Measurements from ENCODE around the gene MAGI2. TPM values are rescaled to one million over a fixed set of nuclear protein-coding genes. Genes with fewer than 3 reads are reported as not detected.

MAGI2 gene
- total RNA-seq, 1 experiment from 2014 or later = 0.22 TPM

- Histone ChIP-seq H3K4me3 (replicated peaks in 1 of 2; ENCODE audit: low read depth in 1 of 2, low read length in 2 of 2) (no peak overlapping the region), H3K27me3 (ENCODE audit: insufficient read depth, low read length) (peaks cover 10% of the 10 kb centered on the region; the same call in 1 of the 2 replicates), H3K9ac (ENCODE audit: low read length) (no peak overlapping the region), H3K79me2 (ENCODE audit: insufficient read depth, low read length) (no peaks in the 10 kb centered on the region), H3K4me1 (ENCODE audit: control insufficient read depth in 1 of 2, insufficient read depth in 2 of 2, low read length in 2 of 2) (no peaks in the 10 kb centered on the region), H3K9me3 (ENCODE audit: control insufficient read depth in 1 of 2, insufficient read depth in 1 of 2, low read depth in 1 of 2, low read length in 2 of 2) (no peaks in the 10 kb centered on the region), H4K20me1 (ENCODE audit: insufficient read depth) (no peaks in the 10 kb centered on the region), H3K9me2 (ENCODE audit: insufficient read depth) (no peaks in the 10 kb centered on the region), H3K27ac (ENCODE audit: low read depth, low read length) (no peak overlapping the region), H3K4me2 (ENCODE audit: low read length) (no peak overlapping the region), H3K36me3 (ENCODE audit: control insufficient read depth in 1 of 2, insufficient read depth in 2 of 2, low read length in 2 of 2) (no peaks in the 10 kb centered on the region), H2AFZ (ENCODE audit: low read depth, low read length, poor library complexity, severe bottlenecking) (no peak overlapping the region)
- RAD21 ChIA-PET (ENCODE audit: low non-redundant PET in 1 of 2, low total read pairs in 2 of 2, uncharacterized antibody in 2 of 2, unreplicated experiment in 2 of 2) = no interaction called here
- POLR2A ChIA-PET = no interaction called here
- DNase-seq (ENCODE audit: low read depth, low spot score) (no peak), ATAC-seq (no peak)
- no TSS peak for BruUV-seq (replicated peaks)
- TF ChIP-seq, protein P1, sequence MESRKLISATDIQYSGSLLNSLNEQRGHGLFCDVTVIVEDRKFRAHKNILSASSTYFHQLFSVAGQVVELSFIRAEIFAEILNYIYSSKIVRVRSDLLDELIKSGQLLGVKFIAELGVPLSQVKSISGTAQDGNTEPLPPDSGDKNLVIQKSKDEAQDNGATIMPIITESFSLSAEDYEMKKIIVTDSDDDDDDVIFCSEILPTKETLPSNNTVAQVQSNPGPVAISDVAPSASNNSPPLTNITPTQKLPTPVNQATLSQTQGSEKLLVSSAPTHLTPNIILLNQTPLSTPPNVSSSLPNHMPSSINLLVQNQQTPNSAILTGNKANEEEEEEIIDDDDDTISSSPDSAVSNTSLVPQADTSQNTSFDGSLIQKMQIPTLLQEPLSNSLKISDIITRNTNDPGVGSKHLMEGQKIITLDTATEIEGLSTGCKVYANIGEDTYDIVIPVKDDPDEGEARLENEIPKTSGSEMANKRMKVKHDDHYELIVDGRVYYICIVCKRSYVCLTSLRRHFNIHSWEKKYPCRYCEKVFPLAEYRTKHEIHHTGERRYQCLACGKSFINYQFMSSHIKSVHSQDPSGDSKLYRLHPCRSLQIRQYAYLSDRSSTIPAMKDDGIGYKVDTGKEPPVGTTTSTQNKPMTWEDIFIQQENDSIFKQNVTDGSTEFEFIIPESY (IDR thresholded peaks at IDR 0.05; ENCODE audit: extremely low read depth, insufficient replicate concordance, low read length) = no peak
- TF ChIP-seq ELF1 (IDR thresholded peaks at IDR 0.05; ENCODE audit: borderline replicate concordance, low read depth) (no peak), POLR2A (IDR thresholded peaks at IDR 0.05; ENCODE audit: borderline replicate concordance, extremely low read depth, insufficient read depth, insufficient read length) (no peak), CBX3 (IDR thresholded peaks at IDR 0.05; ENCODE audit: low read depth) (no peak), JUND (IDR thresholded peaks at IDR 0.05) (no peak), EGR1 (IDR thresholded peaks at IDR 0.05; ENCODE audit: low read depth) (no peak), MAX (IDR thresholded peaks at IDR 0.05) (no peak), ZFX (IDR thresholded peaks at IDR 0.05) (no peak), CEBPB (IDR thresholded peaks at IDR 0.05; ENCODE audit: low read depth) (no peak), CTCF (IDR thresholded peaks at IDR 0.05 in 2 of 3, conservative IDR thresholded peaks at IDR 0.05 in 1 of 3; ENCODE audit: borderline replicate concordance in 1 of 3, insufficient read depth in 1 of 3, low read depth in 2 of 3, low read length in 2 of 3) (no peak), ATF3 (IDR thresholded peaks at IDR 0.05) (no peak)
- intact Hi-C loops (cut with micrococcal nuclease) = no loop called here
- CTCF ChIA-PET = no interaction called here
These were observed 1074.3 kb downstream of the MAGI2 start for GRCh38 chr7:78379148-78379547.
